ENCODE results near the gene MACROD2.

DNA sequence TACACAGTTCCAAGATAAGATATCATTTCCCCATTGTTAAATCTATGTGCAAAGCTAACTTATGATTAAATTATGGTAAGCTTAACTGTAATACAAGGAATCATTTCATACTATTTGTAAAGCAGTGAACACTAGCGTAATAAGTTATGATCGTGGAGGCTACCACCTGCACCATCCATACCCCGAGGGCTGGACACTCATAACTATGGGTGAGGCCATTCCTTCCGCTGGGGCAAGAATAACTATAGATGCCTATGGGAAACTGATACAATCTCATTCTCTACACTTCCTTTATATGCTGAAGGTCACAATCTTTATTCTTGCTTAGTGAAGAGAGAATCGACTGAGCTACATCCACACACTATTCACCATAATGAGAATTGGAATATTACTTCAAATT is 1258.1 kb downstream of the MACROD2 start:
- TF ChIP-seq POLR2A (IDR thresholded peaks at IDR 0.05; ENCODE audit: low read depth, low read length): no peak
- no peak for TF ChIP-seq POLR2AphosphoS5 (IDR thresholded peaks at IDR 0.05; ENCODE audit: low read depth, low read length)
- no peak for TF ChIP-seq SPI1 (IDR thresholded peaks at IDR 0.05; ENCODE audit: low read depth, low read length)
- no peak for TF ChIP-seq TAF1 (IDR thresholded peaks at IDR 0.05; ENCODE audit: low read depth, low read length)
